GM21360 (cell line): ENCODE measurements around the gene PCYT2.
"Not testable (repeated sequence)": the region's sequence is repeated elsewhere in the genome, so short reads cannot be mapped to it uniquely, and the experiment has no call there.

Source experiments
- ATAC-seq: cut with Tn5 transposase; IDR thresholded peaks from one replicate; pipeline ENCODE4 v1.9.1; 2021; ENCODE audit warnings: mild to moderate bottlenecking, moderate library complexity; ENCODE audit not compliant: unreplicated experiment

Gene PCYT2

GRCh38 chr17:81911277-81911961 is at the start of gene PCYT2:
PCYT2 (minus strand) TSS chr17:81911399; CDS start chr17:81911355, 44 bp downstream.
- ATAC-seq = peak; percentile 69

- ATAC-seq = no peak
These were observed 49.1 kb upstream of the PCYT2 start for GRCh38 chr17:81960130-81960958.

GRCh38 chr17:81959362-81960129 is 48.3 kb upstream of the PCYT2 start:
- ATAC-seq = peak; percentile 67

- no peak for ATAC-seq
These were observed 47.6 kb upstream of the PCYT2 start for GRCh38 chr17:81958633-81959342.

GRCh38 chr17:81957691-81958432 is 46.7 kb upstream of the PCYT2 start:
- ATAC-seq = no peak

GRCh38 chr17:81956607-81957589 is 45.7 kb upstream of the PCYT2 start:
- ATAC-seq = no peak

GRCh38 chr17:81955756-81956544 is 44.8 kb upstream of the PCYT2 start:
- ATAC-seq = no peak

- ATAC-seq = no peak
These were observed 44.0 kb upstream of the PCYT2 start for GRCh38 chr17:81955058-81955681.

- no peak for ATAC-seq
These were observed 43.2 kb upstream of the PCYT2 start for GRCh38 chr17:81954131-81955057.

GRCh38 chr17:81953443-81953842 is 42.2 kb upstream of the PCYT2 start:
- ATAC-seq = not testable (repeated sequence)

GRCh38 chr17:81952792-81953228 is 41.6 kb upstream of the PCYT2 start:
- no peak for ATAC-seq

GRCh38 chr17:81951785-81952684 is 40.8 kb upstream of the PCYT2 start:
- ATAC-seq = no peak

- no peak for ATAC-seq
These were observed 39.3 kb upstream of the PCYT2 start for GRCh38 chr17:81950501-81950900.

GRCh38 chr17:81948635-81949378 is 37.6 kb upstream of the PCYT2 start:
- ATAC-seq = no peak

GRCh38 chr17:81947189-81947588 is 36.0 kb upstream of the PCYT2 start, which contains the start of gene MYADML2:
MYADML2 (minus strand) TSS chr17:81947233; CDS start chr17:81941741, 5,492 bp downstream.
- no peak for ATAC-seq
